GM12872 (cell line): ENCODE data around the gene FAM131A.

Experiments used
- TF ChIP-seq, protein P1 (sequence below): IDR thresholded peaks from 3 replicates; pipeline ENCODE4 v1.5.1; 2011; ENCODE audit warnings: low read depth, mild to moderate bottlenecking, low read length, moderate library complexity; ENCODE audit not compliant: insufficient read depth

The FAM131A gene

DNA sequence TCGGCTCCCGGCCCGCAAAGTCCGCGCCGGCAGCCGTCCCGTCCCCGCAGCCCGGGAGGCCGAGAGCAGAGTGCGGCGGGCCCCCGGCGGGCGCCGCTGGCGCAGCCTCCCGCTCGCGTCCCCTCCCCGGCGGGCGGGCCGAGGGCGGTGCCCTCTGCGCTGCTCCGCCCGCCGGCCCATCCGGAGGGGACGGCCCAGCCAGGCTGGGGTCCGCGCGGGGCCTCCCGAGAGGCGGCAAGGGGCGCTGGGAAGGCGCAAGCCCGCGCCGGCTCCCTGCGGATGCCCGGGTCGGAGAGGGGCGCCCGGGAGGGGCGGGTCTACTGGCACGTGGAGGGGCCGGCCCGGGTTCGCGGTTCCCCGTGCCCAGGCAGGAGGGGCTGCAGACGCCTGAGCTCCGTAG is 24.1 kb downstream of the FAM131A start, which contains the start of the genes CLCN2 and POLR2H:
TSS of gene CLCN2 (minus strand) at position 74 of the 400 bp plus-strand sequence. CDS start 126 bp downstream, outside the sequence.
TSS of gene POLR2H (plus strand) at position 179 of the 400 bp plus-strand sequence. CDS start 1,783 bp downstream, outside the sequence.
- TF ChIP-seq, protein P1, sequence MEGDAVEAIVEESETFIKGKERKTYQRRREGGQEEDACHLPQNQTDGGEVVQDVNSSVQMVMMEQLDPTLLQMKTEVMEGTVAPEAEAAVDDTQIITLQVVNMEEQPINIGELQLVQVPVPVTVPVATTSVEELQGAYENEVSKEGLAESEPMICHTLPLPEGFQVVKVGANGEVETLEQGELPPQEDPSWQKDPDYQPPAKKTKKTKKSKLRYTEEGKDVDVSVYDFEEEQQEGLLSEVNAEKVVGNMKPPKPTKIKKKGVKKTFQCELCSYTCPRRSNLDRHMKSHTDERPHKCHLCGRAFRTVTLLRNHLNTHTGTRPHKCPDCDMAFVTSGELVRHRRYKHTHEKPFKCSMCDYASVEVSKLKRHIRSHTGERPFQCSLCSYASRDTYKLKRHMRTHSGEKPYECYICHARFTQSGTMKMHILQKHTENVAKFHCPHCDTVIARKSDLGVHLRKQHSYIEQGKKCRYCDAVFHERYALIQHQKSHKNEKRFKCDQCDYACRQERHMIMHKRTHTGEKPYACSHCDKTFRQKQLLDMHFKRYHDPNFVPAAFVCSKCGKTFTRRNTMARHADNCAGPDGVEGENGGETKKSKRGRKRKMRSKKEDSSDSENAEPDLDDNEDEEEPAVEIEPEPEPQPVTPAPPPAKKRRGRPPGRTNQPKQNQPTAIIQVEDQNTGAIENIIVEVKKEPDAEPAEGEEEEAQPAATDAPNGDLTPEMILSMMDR = no peak

DNA sequence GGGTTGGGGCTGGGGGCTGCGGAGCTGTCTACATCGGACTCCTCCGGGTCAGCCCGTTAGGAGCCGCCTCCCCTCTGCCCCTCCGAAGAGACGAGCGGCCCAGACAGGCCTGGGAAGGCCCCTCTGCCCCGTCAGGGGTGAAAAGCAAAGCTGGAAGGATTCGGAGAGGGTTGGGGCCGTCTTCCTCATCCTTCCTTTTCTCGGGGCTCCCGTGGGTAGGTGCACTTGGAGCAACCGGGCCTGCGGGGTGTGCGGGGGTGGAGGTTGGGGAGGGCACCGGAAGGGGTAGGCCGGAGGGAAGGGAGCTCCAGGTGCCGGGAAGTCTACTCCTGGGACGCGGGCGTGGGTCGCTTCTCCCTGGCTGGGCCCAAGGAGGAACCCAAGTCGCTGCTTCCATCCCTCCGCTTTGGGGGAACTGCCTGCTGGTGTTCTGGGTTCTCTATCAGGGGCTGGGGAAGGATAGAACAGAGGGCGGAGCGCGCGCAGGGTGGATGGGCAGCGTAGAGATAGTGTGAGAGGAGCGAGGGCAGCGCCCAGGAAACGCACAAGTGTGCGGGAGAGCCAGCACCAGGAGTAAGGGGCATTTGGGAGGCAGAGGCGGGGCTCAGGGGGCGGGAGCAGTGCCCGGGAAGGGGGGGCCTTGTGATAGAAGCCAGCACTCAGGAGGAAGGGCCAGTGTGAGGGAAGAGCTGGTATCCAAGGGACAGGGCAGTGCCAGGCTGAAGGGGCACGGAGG is 24.7 kb downstream of the FAM131A start:
- TF ChIP-seq, protein P1 = no peak

DNA sequence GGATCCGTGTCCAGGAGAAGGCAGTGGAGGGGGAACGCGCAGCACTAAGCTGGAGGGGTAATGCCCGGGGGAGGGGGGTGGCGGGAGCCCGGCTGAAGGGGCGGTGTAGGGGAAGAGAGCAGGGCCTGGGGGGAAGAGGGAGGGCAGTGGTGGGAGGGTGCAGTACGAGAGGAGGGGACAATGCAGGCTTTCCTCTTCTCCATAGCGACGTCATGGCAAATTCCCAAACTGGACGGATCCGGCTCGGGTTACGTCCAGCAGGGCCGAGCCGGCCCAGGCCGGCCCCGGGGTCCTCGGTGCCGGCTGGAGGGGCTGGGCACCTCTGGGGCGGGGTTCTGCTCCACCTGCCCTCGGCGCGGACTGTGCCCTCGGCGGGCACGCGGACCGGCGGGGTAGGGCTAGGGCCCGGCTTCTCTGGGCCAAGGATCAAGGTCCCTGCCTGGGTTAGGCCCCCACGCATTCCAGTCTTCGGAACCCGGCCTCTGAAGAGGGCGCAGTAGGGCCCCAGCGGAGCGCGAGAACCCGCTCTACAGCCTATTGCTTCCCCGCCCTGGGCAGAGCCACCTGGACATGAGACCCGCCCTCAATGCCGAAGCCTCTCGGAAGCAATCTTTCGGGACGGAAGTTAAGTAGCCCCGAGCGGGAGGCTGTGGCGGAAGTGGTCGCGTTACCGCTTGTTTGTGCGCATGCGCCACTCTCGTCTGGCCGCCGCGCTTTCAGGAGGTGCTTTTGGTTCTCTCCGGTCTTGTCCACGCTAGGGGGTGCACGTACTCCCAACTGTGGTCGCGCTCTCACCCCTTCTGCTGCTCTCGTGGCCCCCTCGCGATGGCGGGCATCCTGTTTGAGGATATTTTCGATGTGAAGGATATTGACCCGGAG is 25.5 kb downstream of the FAM131A start:
- TF ChIP-seq, protein P1 = peak; percentile 70

DNA sequence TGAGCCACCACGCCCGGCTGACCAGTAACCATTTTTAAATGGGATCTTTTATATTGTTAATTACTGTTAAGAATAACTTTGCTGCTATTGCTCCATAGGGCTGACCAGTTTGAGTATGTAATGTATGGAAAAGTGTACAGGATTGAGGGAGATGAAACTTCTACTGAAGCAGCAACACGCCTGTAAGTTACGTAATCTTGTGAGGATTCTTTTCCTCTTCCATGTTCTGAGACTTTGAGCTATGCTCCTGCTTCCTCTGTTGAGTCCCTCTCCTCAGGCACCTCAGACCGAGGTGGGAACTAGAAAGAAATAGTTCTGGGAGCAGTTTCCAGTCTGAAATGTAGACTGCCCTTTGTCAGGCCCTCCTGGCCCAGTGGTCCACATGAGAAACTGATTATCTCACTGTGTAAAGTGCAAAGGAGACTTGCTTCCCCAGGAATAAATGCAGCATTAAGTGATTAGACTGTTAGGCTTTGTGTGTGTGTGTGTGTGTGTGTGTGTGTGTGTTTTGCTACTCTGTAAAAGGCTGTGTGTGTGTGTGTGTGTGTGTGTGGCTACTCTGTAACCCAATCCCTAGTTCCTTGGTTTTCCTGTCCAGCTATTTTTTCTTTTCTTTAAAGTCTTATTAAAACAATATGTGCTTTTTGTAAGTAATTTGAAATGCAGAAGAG is 29.4 kb downstream of the FAM131A start:
- TF ChIP-seq, protein P1 = no peak

DNA sequence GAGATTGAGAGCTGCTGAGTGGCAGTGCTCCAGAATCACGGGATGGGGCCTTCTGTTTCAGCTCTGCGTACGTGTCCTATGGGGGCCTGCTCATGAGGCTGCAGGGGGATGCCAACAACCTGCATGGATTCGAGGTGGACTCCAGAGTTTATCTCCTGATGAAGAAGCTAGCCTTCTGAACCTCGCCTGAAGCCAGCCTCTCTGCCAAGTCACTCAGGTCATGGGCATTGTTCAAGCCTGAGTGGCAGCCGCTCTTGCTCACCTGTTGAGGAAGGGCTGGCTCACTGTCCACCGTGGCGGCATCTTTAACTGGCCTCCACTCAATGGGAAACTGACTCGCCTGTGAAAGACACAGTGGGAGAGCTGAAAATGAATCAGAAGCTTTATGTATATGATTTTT is 30.7 kb downstream of the FAM131A start:
- TF ChIP-seq, protein P1 = no peak

DNA sequence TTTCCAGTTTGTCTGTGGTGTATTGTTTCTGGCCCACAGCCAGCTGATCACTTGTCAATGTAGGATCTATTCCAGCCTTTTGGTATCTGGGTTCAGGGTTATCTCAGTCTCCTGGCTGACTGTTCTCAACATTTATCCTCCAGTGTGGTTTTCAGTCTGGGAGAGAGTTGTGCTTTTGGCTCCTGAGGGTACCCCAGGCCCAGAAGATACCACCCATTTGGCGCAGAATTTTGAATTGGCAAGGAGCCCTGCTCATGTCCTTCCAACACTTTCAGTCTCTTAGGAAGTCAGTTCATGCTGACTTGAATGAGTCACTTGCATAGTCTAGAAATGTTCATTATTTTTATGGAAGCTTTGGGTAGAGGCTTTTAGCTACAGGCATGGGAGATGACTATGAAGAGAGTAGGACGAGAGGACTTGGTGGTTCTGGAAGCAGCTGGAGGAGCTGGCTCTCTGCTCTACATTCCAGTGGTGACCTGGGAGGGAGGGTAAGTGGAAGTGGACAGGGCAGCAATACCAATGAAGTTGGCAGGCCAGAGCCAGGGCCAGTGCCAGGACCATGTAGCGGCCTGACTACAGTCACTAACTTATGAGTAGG is 31.3 kb downstream of the FAM131A start:
- TF ChIP-seq, protein P1 = no peak
